ENCODE data around the gene MAP6. TPM values are rescaled to one million over a fixed set of nuclear protein-coding genes. Genes with fewer than 3 reads are reported as not detected.

MAP6 gene
- total RNA-seq, 1 experiment from 2014 or later: not detected

GRCh38 chr11:75705541-75705940 lies 36.7 kb upstream of the MAP6 start:
- Histone ChIP-seq H3K36me3 (ENCODE audit: low read depth) (no peaks in the 10 kb centered on the region), H3K79me2 (ENCODE audit: low read depth) (no peaks in the 10 kb centered on the region), H2AFZ (no peak overlapping the region), H3K4me3 (no peak overlapping the region), H3K4me1 (replicated peaks; ENCODE audit: insufficient read depth) (peaks cover 3% of the 10 kb centered on the region; the same call in 1 of the 2 replicates), H3F3A (ENCODE audit: insufficient read depth, low read depth) (no peaks in the 10 kb centered on the region), H3K9me3 (ENCODE audit: insufficient read depth, low read depth) (no peaks in the 10 kb centered on the region), H3K27me3 (ENCODE audit: insufficient read depth, low read depth) (no peaks in the 10 kb centered on the region), H3K4me2 (no peak overlapping the region), H3K9me2 (ENCODE audit: insufficient read depth) (no peaks in the 10 kb centered on the region), H3K27ac (no peak overlapping the region), H4K20me1 (ENCODE audit: insufficient read depth) (no peaks in the 10 kb centered on the region)
- intact Hi-C loops (cut with micrococcal nuclease; ENCODE audit: unreplicated experiment): loop anchor here (5.0 kb wide), 1 partner anchor 162 kb away; no protein-coding TSS in a partner anchor
- ChIA-PET CTCF (interaction anchor here (0.6 to 1.1 kb wide), 3 partner anchors 9 to 435 kb away, joined by 3 to 4 read pairs (median 3); no protein-coding TSS in a partner anchor), POLR2A (ENCODE audit: unreplicated experiment) (no interaction called here)
- TF ChIP-seq EZH2 (IDR thresholded peaks at IDR 0.05; ENCODE audit: low read depth): no peak
- TF ChIP-seq CTCF (conservative IDR thresholded peaks at IDR 0.05): no peak
- no peak for DNase-seq
- no TSS peak for BruUV-seq (replicated peaks)

GRCh38 chr11:75703695-75704237 lies 34.9 kb upstream of the MAP6 start:
- Histone ChIP-seq H3K4me1 (replicated peaks; ENCODE audit: insufficient read depth) (peaks cover 3% of the 10 kb centered on the region; the same call in 1 of the 2 replicates), H3F3A (ENCODE audit: insufficient read depth, low read depth) (no peaks in the 10 kb centered on the region), H3K4me3 (no peak overlapping the region), H3K79me2 (ENCODE audit: low read depth) (no peaks in the 10 kb centered on the region), H3K9me2 (ENCODE audit: insufficient read depth) (no peaks in the 10 kb centered on the region), H2AFZ (no peak overlapping the region), H3K27me3 (ENCODE audit: insufficient read depth, low read depth) (no peaks in the 10 kb centered on the region), H3K36me3 (ENCODE audit: low read depth) (no peaks in the 10 kb centered on the region), H3K4me2 (no peak overlapping the region), H4K20me1 (ENCODE audit: insufficient read depth) (no peaks in the 10 kb centered on the region), H3K27ac (no peak overlapping the region), H3K9me3 (ENCODE audit: insufficient read depth, low read depth) (no peaks in the 10 kb centered on the region)
- TF ChIP-seq CTCF (conservative IDR thresholded peaks at IDR 0.05) (no peak), EZH2 (IDR thresholded peaks at IDR 0.05; ENCODE audit: low read depth) (no peak)
- ChIA-PET CTCF (no interaction called here), POLR2A (ENCODE audit: unreplicated experiment) (no interaction called here)
- no TSS peak for BruUV-seq (replicated peaks)
- intact Hi-C loops (cut with micrococcal nuclease; ENCODE audit: unreplicated experiment): no loop called here
- no peak for DNase-seq

- H2AFZ ChIP-seq: no peak overlapping the region
- H3K27ac ChIP-seq: no peak overlapping the region
- H3F3A ChIP-seq (ENCODE audit: insufficient read depth, low read depth): peaks cover 17% of the 10 kb centered on the region
- TF ChIP-seq EZH2 (IDR thresholded peaks at IDR 0.05; ENCODE audit: low read depth) (no peak), CTCF (conservative IDR thresholded peaks at IDR 0.05) (no peak)
- H3K36me3 ChIP-seq (ENCODE audit: low read depth): no peaks in the 10 kb centered on the region
- CTCF ChIA-PET: no interaction called here
- H3K4me3 ChIP-seq: no peak overlapping the region
- intact Hi-C loops (cut with micrococcal nuclease; ENCODE audit: unreplicated experiment): no loop called here
- no peaks in the 10 kb centered on the region for H3K79me2 ChIP-seq (ENCODE audit: low read depth)
- no peaks in the 10 kb centered on the region for H3K27me3 ChIP-seq (ENCODE audit: insufficient read depth, low read depth)
- POLR2A ChIA-PET (ENCODE audit: unreplicated experiment): no interaction called here
- no peak for DNase-seq
- H4K20me1 ChIP-seq (ENCODE audit: insufficient read depth): no peaks in the 10 kb centered on the region
- H3K9me3 ChIP-seq (ENCODE audit: insufficient read depth, low read depth): no peaks in the 10 kb centered on the region
- BruUV-seq (replicated peaks): no TSS peak
- peaks cover 19% of the 10 kb centered on the region for H3K4me1 ChIP-seq (replicated peaks; ENCODE audit: insufficient read depth)
- no peak overlapping the region for H3K4me2 ChIP-seq
- H3K9me2 ChIP-seq (ENCODE audit: insufficient read depth): no peaks in the 10 kb centered on the region
These were observed 32.1 kb upstream of the MAP6 start for GRCh38 chr11:75700940-75701339.

All from PC-9 (cell line).